Measurements from ENCODE around the gene PIEZO1.
"Not testable (repeated sequence)": the region's sequence is repeated elsewhere in the genome, so short reads cannot be mapped to it uniquely, and the experiment has no call there.

Gene PIEZO1

GRCh38 chr16:88823646-88824045 is 38.6 kb upstream of the PIEZO1 start:
- not testable (repeated sequence) for H3K27me3 Mint-ChIP-seq, H3K9me3 Mint-ChIP-seq

GRCh38 chr16:88822281-88823040 is 37.4 kb upstream of the PIEZO1 start:
- no peaks in the 10 kb centered on the region for H3K27me3 Mint-ChIP-seq
- DNase-seq (ENCODE audit: low spot score in 2 of 2) = no peak
- H3K27ac Mint-ChIP-seq (ENCODE audit: low read depth) = no peak overlapping the region
- H3K4me1 Mint-ChIP-seq = no peaks in the 10 kb centered on the region
- no peaks in the 10 kb centered on the region for H3K9me3 Mint-ChIP-seq
- H3K36me3 Mint-ChIP-seq (ENCODE audit: insufficient read depth) = peaks cover 2% of the 10 kb centered on the region
- H3K4me3 Mint-ChIP-seq = no peak overlapping the region
- no peak for ATAC-seq (replicated peaks; ENCODE audit: extremely low read depth, poor library complexity, severe bottlenecking)

More at GRCh38 chr16:88823646-88824045, 38.6 kb upstream of the PIEZO1 start:
- H3K4me3 Mint-ChIP-seq; H3K4me1 Mint-ChIP-seq; H3K36me3 Mint-ChIP-seq (ENCODE audit: insufficient read depth); DNase-seq (ENCODE audit: low spot score in 2 of 2); ATAC-seq (replicated peaks; ENCODE audit: extremely low read depth, poor library complexity, severe bottlenecking); H3K27ac Mint-ChIP-seq (ENCODE audit: low read depth): not testable (repeated sequence)

- ATAC-seq (replicated peaks; ENCODE audit: extremely low read depth, poor library complexity, severe bottlenecking) = no peak
- no peak overlapping the region for H3K27ac Mint-ChIP-seq (ENCODE audit: low read depth)
- DNase-seq (ENCODE audit: low spot score in 2 of 2) = no peak
- peaks cover 2% of the 10 kb centered on the region for H3K36me3 Mint-ChIP-seq (ENCODE audit: insufficient read depth)
- no peak overlapping the region for H3K4me3 Mint-ChIP-seq
- no peaks in the 10 kb centered on the region for H3K4me1 Mint-ChIP-seq
- H3K9me3 Mint-ChIP-seq = no peaks in the 10 kb centered on the region
- H3K27me3 Mint-ChIP-seq = no peaks in the 10 kb centered on the region
These were observed 36.3 kb upstream of the PIEZO1 start for GRCh38 chr16:88821168-88821850.

DNA sequence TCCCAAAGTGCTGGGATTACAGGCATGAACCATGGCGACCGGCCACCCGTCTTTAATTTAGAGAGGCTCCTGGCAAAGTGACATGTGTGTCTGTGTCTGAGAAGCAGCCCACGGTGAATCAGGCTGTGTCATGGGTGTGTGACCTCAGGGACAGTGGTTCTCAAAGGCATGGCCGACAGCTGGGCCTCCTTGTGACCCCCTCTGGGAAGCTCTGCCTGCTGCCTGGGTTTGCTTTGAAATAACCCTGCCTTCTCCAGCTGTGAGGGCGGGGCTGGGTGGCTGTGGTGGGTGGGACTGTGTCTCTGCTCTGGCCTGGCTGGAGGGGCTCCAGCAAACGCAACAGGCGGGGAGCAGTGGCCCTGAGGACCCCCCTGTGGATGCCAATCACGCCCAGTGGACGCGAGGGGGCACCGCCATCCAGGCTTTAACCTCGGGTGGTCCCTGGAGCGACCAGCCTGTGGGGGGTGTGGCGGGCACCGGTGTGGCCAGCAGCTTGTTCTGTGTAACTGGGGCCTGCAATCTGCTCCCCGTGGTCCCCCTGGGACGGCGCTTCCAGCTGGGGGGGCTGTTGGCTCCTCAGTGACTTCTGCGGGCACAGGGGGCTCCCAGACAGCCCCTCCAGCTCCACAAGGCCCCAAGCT is 35.5 kb upstream of the PIEZO1 start:
- ATAC-seq (replicated peaks; ENCODE audit: extremely low read depth, poor library complexity, severe bottlenecking) = no peak
- Mint-ChIP-seq H3K4me3 (no peak overlapping the region), H3K9me3 (no peaks in the 10 kb centered on the region), H3K27ac (ENCODE audit: low read depth) (no peak overlapping the region), H3K36me3 (ENCODE audit: insufficient read depth) (peaks cover 2% of the 10 kb centered on the region), H3K4me1 (no peaks in the 10 kb centered on the region), H3K27me3 (no peaks in the 10 kb centered on the region)
- no peak for DNase-seq (ENCODE audit: low spot score in 2 of 2)

- Mint-ChIP-seq H3K36me3 (ENCODE audit: insufficient read depth) (peaks cover 2% of the 10 kb centered on the region), H3K27me3 (no peaks in the 10 kb centered on the region), H3K9me3 (no peaks in the 10 kb centered on the region), H3K4me1 (no peaks in the 10 kb centered on the region), H3K4me3 (no peak overlapping the region), H3K27ac (ENCODE audit: low read depth) (no peak overlapping the region)
- no peak for ATAC-seq (replicated peaks; ENCODE audit: extremely low read depth, poor library complexity, severe bottlenecking)
- no peak for DNase-seq (ENCODE audit: low spot score in 2 of 2)
These were observed 34.1 kb upstream of the PIEZO1 start for GRCh38 chr16:88819126-88819525.

- no peaks in the 10 kb centered on the region for H3K4me1 Mint-ChIP-seq
- peaks cover 2% of the 10 kb centered on the region for H3K36me3 Mint-ChIP-seq (ENCODE audit: insufficient read depth)
- no peaks in the 10 kb centered on the region for H3K9me3 Mint-ChIP-seq
- H3K27me3 Mint-ChIP-seq = no peaks in the 10 kb centered on the region
- H3K27ac Mint-ChIP-seq (ENCODE audit: low read depth) = no peak overlapping the region
- H3K4me3 Mint-ChIP-seq = no peak overlapping the region
- DNase-seq (ENCODE audit: low spot score in 2 of 2) (no peak), ATAC-seq (replicated peaks; ENCODE audit: extremely low read depth, poor library complexity, severe bottlenecking) (no peak)
These were observed 33.5 kb upstream of the PIEZO1 start for GRCh38 chr16:88818575-88818874.

- Mint-ChIP-seq H3K4me1 (no peaks in the 10 kb centered on the region), H3K4me3 (no peak overlapping the region), H3K27ac (ENCODE audit: low read depth) (no peak overlapping the region), H3K36me3 (ENCODE audit: insufficient read depth) (peaks cover 2% of the 10 kb centered on the region), H3K9me3 (no peaks in the 10 kb centered on the region), H3K27me3 (no peaks in the 10 kb centered on the region)
- no peak for DNase-seq (ENCODE audit: low spot score in 2 of 2)
- ATAC-seq (replicated peaks; ENCODE audit: extremely low read depth, poor library complexity, severe bottlenecking) = no peak
These were observed 33.0 kb upstream of the PIEZO1 start for GRCh38 chr16:88817785-88818574.

GRCh38 chr16:88816736-88817535 is 31.9 kb upstream of the PIEZO1 start:
- Mint-ChIP-seq H3K9me3 (no peaks in the 10 kb centered on the region), H3K27me3 (no peaks in the 10 kb centered on the region), H3K4me3 (no peak overlapping the region), H3K4me1 (peaks cover 3% of the 10 kb centered on the region), H3K27ac (ENCODE audit: low read depth) (no peak overlapping the region), H3K36me3 (ENCODE audit: insufficient read depth) (peaks cover 6% of the 10 kb centered on the region)
- DNase-seq (ENCODE audit: low spot score in 2 of 2) (no peak), ATAC-seq (replicated peaks; ENCODE audit: extremely low read depth, poor library complexity, severe bottlenecking) (no peak)

GRCh38 chr16:88815901-88816589 is 31.0 kb upstream of the PIEZO1 start:
- Mint-ChIP-seq H3K27ac (ENCODE audit: low read depth) (no peak overlapping the region), H3K4me1 (peaks cover 10% of the 10 kb centered on the region), H3K9me3 (no peaks in the 10 kb centered on the region), H3K4me3 (no peak overlapping the region), H3K27me3 (no peaks in the 10 kb centered on the region), H3K36me3 (ENCODE audit: insufficient read depth) (peaks cover 11% of the 10 kb centered on the region)
- ATAC-seq (replicated peaks; ENCODE audit: extremely low read depth, poor library complexity, severe bottlenecking) = no peak
- DNase-seq (ENCODE audit: low spot score in 2 of 2) = peak; percentile 30 to 41

DNA sequence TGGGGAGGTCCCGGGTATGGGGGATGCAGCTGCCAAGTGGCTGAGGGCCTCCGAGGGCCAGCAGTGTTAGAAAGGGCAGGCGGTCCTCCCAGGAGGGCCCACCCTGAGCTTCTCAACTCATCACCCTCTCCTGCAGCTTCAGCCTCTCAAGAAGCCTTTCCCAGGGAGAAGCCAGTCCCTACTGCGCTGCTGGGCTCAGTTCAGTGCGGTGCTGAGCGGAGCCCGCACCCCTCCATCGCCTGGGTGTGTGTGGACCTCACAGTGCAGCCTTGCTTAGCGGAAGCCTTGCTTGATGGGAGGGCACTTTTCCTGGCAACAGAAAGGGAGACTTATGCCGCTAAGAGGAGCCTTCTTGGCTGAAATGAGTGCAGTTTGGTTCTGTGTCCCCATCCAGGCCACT is 30.2 kb upstream of the PIEZO1 start:
- H3K36me3 Mint-ChIP-seq (ENCODE audit: insufficient read depth) = peaks cover 11% of the 10 kb centered on the region
- no peaks in the 10 kb centered on the region for H3K9me3 Mint-ChIP-seq
- H3K4me3 Mint-ChIP-seq = no peak overlapping the region
- no peaks in the 10 kb centered on the region for H3K27me3 Mint-ChIP-seq
- ATAC-seq (replicated peaks; ENCODE audit: extremely low read depth, poor library complexity, severe bottlenecking) = no peak
- H3K27ac Mint-ChIP-seq (ENCODE audit: low read depth) = no peak overlapping the region
- H3K4me1 Mint-ChIP-seq = peaks cover 14% of the 10 kb centered on the region
- no peak for DNase-seq (ENCODE audit: low spot score in 2 of 2)

- no peaks in the 10 kb centered on the region for H3K27me3 Mint-ChIP-seq
- no peak overlapping the region for H3K4me3 Mint-ChIP-seq
- ATAC-seq (replicated peaks; ENCODE audit: extremely low read depth, poor library complexity, severe bottlenecking) (no peak), DNase-seq (ENCODE audit: low spot score in 2 of 2) (no peak)
- H3K27ac Mint-ChIP-seq (ENCODE audit: low read depth) = no peak overlapping the region
- H3K36me3 Mint-ChIP-seq (ENCODE audit: insufficient read depth) = peaks cover 15% of the 10 kb centered on the region
- peaks cover 18% of the 10 kb centered on the region for H3K4me1 Mint-ChIP-seq
- H3K9me3 Mint-ChIP-seq = no peaks in the 10 kb centered on the region
These were observed 29.1 kb upstream of the PIEZO1 start for GRCh38 chr16:88814144-88814502.

Measured in central memory CD8-positive, alpha-beta T cell (primary cell).